Endothelial cell of umbilical vein (primary cell): ENCODE data around the gene PRUNE2. TPM values are rescaled to one million over a fixed set of nuclear protein-coding genes. Genes with fewer than 3 reads are reported as not detected.

Experiments used
- BruUV-seq: library from RNA; stranded (reverse); fragments of 400-500 nt; replicated peaks from 2 replicates; lab custom pipeline; 2021; lab: Mats Ljungman, UMichigan
- CTCF ChIA-PET: fragments of 300-600, 350-600 bp; sonication (Branson Sonifier 250); formaldehyde crosslinking; loops from one replicate; lab custom pipeline; 2021; ENCODE audit warnings: antibody characterized with exemption, inconsistent platforms; lab: Charles Lee
- POLR2A ChIA-PET: fragments of 300-600, 350-600 bp; sonication (Branson Sonifier 250); formaldehyde crosslinking; loops from one replicate; lab custom pipeline; 2021; ENCODE audit warnings: antibody characterized with exemption, inconsistent platforms; lab: Charles Lee
- DNase-seq: peaks from one replicate; pipeline ENCODE4 v3.0.0-alpha.2; 2011; ENCODE audit warnings: low read depth, low spot score
- FAIRE-seq: peaks from 2 replicates; lab custom pipeline; 2011; peaks lifted over from hg19 to GRCh38; lab: Jason Lieb, UNC
- H2AFZ ChIP-seq: 2 replicates; pipeline ENCODE4 v1.6.0; 2012; ENCODE audit warnings: low read depth, low read length, control low read depth, inconsistent platforms
- H3K27ac ChIP-seq: 2 replicates; pipeline ENCODE4 v1.5.1; 2011; ENCODE audit warnings: low read depth, mild to moderate bottlenecking, control low read depth, low read length, moderate library complexity; ENCODE audit not compliant: insufficient read depth
- H3K27me3 ChIP-seq, 2 experiments: 2 replicates each; pipeline versions ENCODE4 v1.6.0 to v1.6.1; 2011; ENCODE audit warnings: low read length in 2 of 2, mixed read lengths in 1 of 2; ENCODE audit not compliant: control insufficient read depth in 2 of 2, insufficient read depth in 2 of 2
- H3K36me3 ChIP-seq, 2 experiments: 2 replicates in 1 of 2; 3 replicates in 1 of 2; pipeline ENCODE4 v1.5.1; 2011; ENCODE audit warnings: low read length in 2 of 2, mild to moderate bottlenecking in 1 of 2, moderate library complexity in 1 of 2; ENCODE audit not compliant: control insufficient read depth in 2 of 2, insufficient read depth in 2 of 2; ENCODE audit errors: extremely low read depth in 1 of 2
- H3K4me1 ChIP-seq: 3 replicates; pipeline ENCODE4 v1.5.1; 2011; ENCODE audit warnings: mild to moderate bottlenecking, low read length; ENCODE audit not compliant: control insufficient read depth, insufficient read depth; ENCODE audit errors: extremely low read depth
- H3K4me2 ChIP-seq: 2 replicates; pipeline ENCODE4 v1.6.1; 2011; ENCODE audit warnings: low read length, control low read depth, mixed read lengths; ENCODE audit not compliant: insufficient read depth
- H3K4me3 ChIP-seq, 3 experiments: fragments of 200-600 bp in 1 of 3; sonication (generic), shearing (Covaris generic) in 1 of 3; replicated peaks in 1 of 3; 2 replicates each; pipeline ENCODE4 v1.5.1; 2011 to 2016; ENCODE audit warnings: control low read depth in 3 of 3, low read length in 3 of 3, mild to moderate bottlenecking in 2 of 3, inconsistent platforms in 1 of 3, low read depth in 1 of 3, moderate library complexity in 1 of 3; ENCODE audit not compliant: insufficient read depth in 1 of 3
- H3K79me2 ChIP-seq: 2 replicates; pipeline ENCODE4 v1.6.0; 2012; ENCODE audit warnings: low read length, inconsistent platforms; ENCODE audit not compliant: control insufficient read depth, insufficient read depth
- H3K9ac ChIP-seq: replicated peaks from 2 replicates; pipeline ENCODE3; 2011; ENCODE audit warnings: low read length, control low read depth; ENCODE audit not compliant: insufficient read depth; ENCODE audit errors: extremely low read depth
- H3K9me1 ChIP-seq: replicated peaks from 3 replicates; pipeline ENCODE4 v1.6.0; 2011; ENCODE audit warnings: mild to moderate bottlenecking, low read length; ENCODE audit not compliant: control insufficient read depth, insufficient read depth; ENCODE audit errors: extremely low read depth
- H3K9me3 ChIP-seq: replicated peaks from 2 replicates; pipeline ENCODE4 v1.5.1; 2012; ENCODE audit warnings: low read length, inconsistent platforms; ENCODE audit not compliant: control insufficient read depth, insufficient read depth
- H4K20me1 ChIP-seq: replicated peaks from 2 replicates; pipeline ENCODE3; 2011; ENCODE audit warnings: mild to moderate bottlenecking, low read length; ENCODE audit not compliant: control insufficient read depth, insufficient read depth; ENCODE audit errors: extremely low read depth
- CTCF ChIP-seq, 2 donors: IDR thresholded peaks; 1 replicate in 1 of 2; 2 replicates in 1 of 2; pipeline ENCODE4 v1.5.1; 2011; ENCODE audit warnings: low read length in 2 of 2, mild to moderate bottlenecking in 2 of 2, moderate library complexity in 2 of 2, control low read depth in 1 of 2, inconsistent platforms in 1 of 2, low read depth in 1 of 2; ENCODE audit not compliant: insufficient read depth in 1 of 2; ENCODE audit errors: extremely low read depth in 1 of 2
- EZH2 ChIP-seq: IDR thresholded peaks from 2 replicates; pipeline ENCODE4 v1.6.1; 2012; ENCODE audit warnings: borderline replicate concordance, low read depth, mild to moderate bottlenecking, moderate library complexity, low read length, inconsistent platforms; ENCODE audit not compliant: severe bottlenecking
- FOS ChIP-seq: IDR thresholded peaks from 2 replicates; pipeline ENCODE4 v1.6.1; 2011; ENCODE audit warnings: mild to moderate bottlenecking, low read length, moderate library complexity, borderline replicate concordance; ENCODE audit not compliant: insufficient read depth
- GATA2 ChIP-seq: IDR thresholded peaks from 2 replicates; pipeline ENCODE4 v1.7.0; 2011; ENCODE audit warnings: low read depth, mild to moderate bottlenecking, moderate library complexity, mixed read lengths, low read length; ENCODE audit not compliant: insufficient read length, insufficient read depth
- JUN ChIP-seq: IDR thresholded peaks from 2 replicates; pipeline ENCODE4 v1.6.1; 2011; ENCODE audit warnings: borderline replicate concordance, low read depth; ENCODE audit not compliant: insufficient read length, insufficient read depth
- MAX ChIP-seq: IDR thresholded peaks from 2 replicates; pipeline ENCODE4 v1.6.1; 2011; ENCODE audit not compliant: insufficient read depth, insufficient read length
- MYC ChIP-seq: IDR thresholded peaks from one replicate; pipeline ENCODE4 v1.6.1; 2011; ENCODE audit warnings: mild to moderate bottlenecking, low read depth, low read length
- POLR2A ChIP-seq: IDR thresholded peaks from 2 replicates; pipeline ENCODE4 v1.6.1; 2012; ENCODE audit warnings: low read depth, mild to moderate bottlenecking, control low read depth, low read length
- POLR2AphosphoS5 ChIP-seq: IDR thresholded peaks from 2 replicates; pipeline ENCODE4 v1.6.1; 2012; ENCODE audit warnings: low read depth, mild to moderate bottlenecking, control low read depth, low read length, moderate library complexity; ENCODE audit not compliant: insufficient read depth
- dilution Hi-C: fragments of 300-500 bp; cut with MboI; formaldehyde crosslinking; loops from one replicate; pipeline ENCODE4 v1.15.0; 2019; ENCODE audit warnings: low sequenced_read_pairs; ENCODE audit not compliant: extremely low pct_ligation_motif_present
- intact Hi-C: fragments of 100-400 bp; cut with micrococcal nuclease; formaldehyde crosslinking; loops from one replicate; pipeline ENCODE4 v1.10.0; 2022
- polyA plus RNA-seq, 4 experiments: library from polyadenylated mRNA; depleted of rRNA in 3 of 4; stranded (reverse) in 3 of 4; unstranded in 1 of 4; fragments of >200 nt; gene quantifications; 2 replicates each; pipeline versions ENCODE4 v1.2.1 to v1.2.3, GENCODE V29; 2011 to 2012; ENCODE audit warnings: missing spikeins in 1 of 4
- total RNA-seq: library from RNA; stranded (reverse); gene quantifications from 2 replicates; pipeline ENCODE4 v1.2.3, GENCODE V29; 2021

PRUNE2 gene
- total and polyA plus RNA-seq, 2 donors (not counting 3 experiments of a cell fraction or from before 2014, with no cell fraction given), result 15.8 to 21.7 TPM

GRCh38 chr9:76571743-76572146, 334.2 kb downstream of the PRUNE2 start:
- FAIRE-seq (no peak), DNase-seq (no peak)
- CTCF ChIA-PET, result interaction anchor here (1.0 kb wide), 1 partner anchor 87 kb away, joined by 4 read pairs; no protein-coding TSS in a partner anchor
- peak overlapping the region; percentile 99 for H3K4me2 ChIP-seq
- H3K27me3 ChIP-seq, result no peaks in the 10 kb centered on the region
- H3K4me1 ChIP-seq, result no peaks in the 10 kb centered on the region
- no peaks in the 10 kb centered on the region for H3K36me3 ChIP-seq
- peak overlapping the region; percentile 50 for H3K9ac ChIP-seq
- TF ChIP-seq EZH2 (no peak), POLR2A (no peak), MYC (no peak), CTCF (IDR thresholded peaks at IDR 0.05; ENCODE audit: extremely low read depth in 1 of 2, insufficient read depth in 1 of 2, low read depth in 1 of 2, low read length in 2 of 2) (no peak), FOS (no peak), GATA2 (no peak), JUN (no peak), MAX (no peak), POLR2AphosphoS5 (no peak)
- POLR2A ChIA-PET, result no interaction called here
- intact Hi-C loops (loop anchor here (5.0 kb wide), 1 partner anchor 114 kb away; the partner anchor contains the start of gene GCNT1), dilution Hi-C loops (no loop called here)
- no peaks in the 10 kb centered on the region for H3K9me1 ChIP-seq
- no peak overlapping the region for H3K27ac ChIP-seq
- BruUV-seq, result no TSS peak
- no peaks in the 10 kb centered on the region for H3K9me3 ChIP-seq
- no peaks in the 10 kb centered on the region for H3K79me2 ChIP-seq
- H4K20me1 ChIP-seq, result no peaks in the 10 kb centered on the region
- H2AFZ ChIP-seq, result peak overlapping the region; percentile 97
- peak overlapping the region; percentile 47 to 71 (median 69) for H3K4me3 ChIP-seq
